Neural cell (in vitro differentiated cells): ENCODE results near the gene LHPP. TPM values are rescaled to one million over a fixed set of nuclear protein-coding genes. Genes with fewer than 3 reads are reported as not detected.

Experiments used
- H2AFZ ChIP-seq: fragments of 200-600, 300-800 bp; sonication (generic), shearing (Covaris generic); 2 replicates; pipeline ENCODE4 v1.6.0; 2014; ENCODE audit warnings: low read depth, mild to moderate bottlenecking, antibody characterized with exemption, low read length, moderate library complexity
- H3F3A ChIP-seq: fragments of 200-600 bp; shearing (Covaris generic); 2 replicates; pipeline ENCODE4 v1.6.1; 2016; ENCODE audit warnings: mild to moderate bottlenecking, moderate library complexity, mixed read lengths, antibody characterized with exemption, low read length; ENCODE audit not compliant: insufficient read depth, poor library complexity, severe bottlenecking
- H3K27ac ChIP-seq: fragments of 200-600, 300-800 bp; sonication (generic), shearing (Covaris generic); 2 replicates; pipeline ENCODE4 v1.5.1; 2014; ENCODE audit warnings: mild to moderate bottlenecking, low read length, moderate library complexity
- H3K27me3 ChIP-seq: fragments of 300-800, 200-600 bp; sonication (generic), shearing (Covaris generic); 2 replicates; pipeline ENCODE4 v1.6.0; 2014; ENCODE audit warnings: mild to moderate bottlenecking, low read depth, low read length, moderate library complexity; ENCODE audit not compliant: insufficient read depth
- H3K36me3 ChIP-seq: fragments of 300-800, 200-600 bp; sonication (generic), shearing (Covaris generic); 2 replicates; pipeline ENCODE4 v1.5.1; 2014; ENCODE audit warnings: mild to moderate bottlenecking, antibody characterized with exemption, low read length, moderate library complexity; ENCODE audit not compliant: insufficient read depth
- H3K4me2 ChIP-seq: fragments of 300-800, 200-600 bp; sonication (generic), shearing (Covaris generic); 2 replicates; pipeline ENCODE4 v1.6.0; 2014; ENCODE audit warnings: mild to moderate bottlenecking, low read length
- H3K4me3 ChIP-seq: fragments of 300-800, 200-600 bp; sonication (generic), shearing (Covaris generic); 2 replicates; pipeline ENCODE4 v1.5.1; 2014; ENCODE audit warnings: mild to moderate bottlenecking, low read length, moderate library complexity
- H3K79me2 ChIP-seq: fragments of 200-600 bp; shearing (Covaris generic); replicated peaks from 2 replicates; pipeline ENCODE4 v1.6.0; 2014; ENCODE audit warnings: mild to moderate bottlenecking, low read length, moderate library complexity; ENCODE audit not compliant: insufficient read depth
- H3K9ac ChIP-seq: fragments of 300-800, 200-600 bp; sonication (generic), shearing (Covaris generic); 2 replicates; pipeline ENCODE4 v1.6.1; 2016; ENCODE audit warnings: mild to moderate bottlenecking, low read length, mixed read lengths
- H3K9me2 ChIP-seq: fragments of 200-600 bp; shearing (Covaris generic); 2 replicates; pipeline ENCODE4 v1.6.1; 2016; ENCODE audit warnings: mild to moderate bottlenecking, low read length, mixed read lengths; ENCODE audit not compliant: insufficient read depth
- H3K9me3 ChIP-seq: fragments of 200-600, 300-800 bp; sonication (generic), shearing (Covaris generic); 2 replicates; pipeline ENCODE4 v1.6.1; 2016; ENCODE audit warnings: mild to moderate bottlenecking, mixed run types, low read length, moderate library complexity, mixed read lengths
- H4K20me1 ChIP-seq: fragments of 200-600 bp; shearing (Covaris generic); 2 replicates; pipeline ENCODE4 v1.6.1; 2016; ENCODE audit warnings: mild to moderate bottlenecking, mixed run types; ENCODE audit not compliant: insufficient read depth
- EP300 ChIP-seq: fragments of 450-650 bp; conservative IDR thresholded peaks from 2 replicates; pipeline ENCODE4 v1.6.1; 2014; ENCODE audit warnings: antibody characterized with exemption, mild to moderate bottlenecking, moderate library complexity; ENCODE audit not compliant: poor library complexity, severe bottlenecking
- EZH2 ChIP-seq: fragments of 200-600, 300-800 bp; shearing (Covaris generic), sonication (generic); IDR thresholded peaks from 2 replicates; pipeline ENCODE4 v1.6.1; 2014; ENCODE audit warnings: antibody characterized with exemption, low read length, borderline replicate concordance, mild to moderate bottlenecking; ENCODE audit not compliant: insufficient read depth, poor library complexity, severe bottlenecking
- MXI1 ChIP-seq: fragments of 450-650 bp; conservative IDR thresholded peaks from 2 replicates; pipeline ENCODE4 v1.6.1; 2014; ENCODE audit warnings: antibody characterized with exemption, mild to moderate bottlenecking; ENCODE audit not compliant: poor library complexity, severe bottlenecking
- POLR2AphosphoS5 ChIP-seq: IDR thresholded peaks from 2 replicates; pipeline ENCODE4 v1.6.1; 2012
- RAD21 ChIP-seq: fragments of 450-650 bp; conservative IDR thresholded peaks from 2 replicates; pipeline ENCODE4 v1.6.1; 2014; ENCODE audit warnings: antibody characterized with exemption, mild to moderate bottlenecking, moderate library complexity
- SMC3 ChIP-seq: fragments of 450-650 bp; conservative IDR thresholded peaks from 2 replicates; pipeline ENCODE4 v1.6.1; 2014; ENCODE audit warnings: antibody characterized with exemption, mild to moderate bottlenecking, moderate library complexity; ENCODE audit not compliant: poor library complexity
- TAF1 ChIP-seq: IDR thresholded peaks from 2 replicates; pipeline ENCODE4 v1.6.1; 2012; ENCODE audit warnings: low read depth
- polyA plus RNA-seq: library from polyadenylated mRNA; depleted of rRNA; stranded (reverse); fragments of >200 nt; gene quantifications from 2 replicates; pipeline ENCODE4 v1.2.3, GENCODE V29; 2014
- TF ChIP-seq, protein P1 (sequence below): IDR thresholded peaks from 2 replicates; pipeline ENCODE4 v1.6.1; 2012; ENCODE audit warnings: borderline replicate concordance
- TF ChIP-seq, protein P2 (sequence below): fragments of 450-650 bp; IDR thresholded peaks from 2 replicates; pipeline ENCODE4 v1.5.1; 2014; ENCODE audit warnings: antibody characterized with exemption, mild to moderate bottlenecking, moderate library complexity; ENCODE audit not compliant: poor library complexity, severe bottlenecking

LHPP gene
- polyA plus RNA-seq, 1 donor from 2014 or later: 16.0 TPM

DNA sequence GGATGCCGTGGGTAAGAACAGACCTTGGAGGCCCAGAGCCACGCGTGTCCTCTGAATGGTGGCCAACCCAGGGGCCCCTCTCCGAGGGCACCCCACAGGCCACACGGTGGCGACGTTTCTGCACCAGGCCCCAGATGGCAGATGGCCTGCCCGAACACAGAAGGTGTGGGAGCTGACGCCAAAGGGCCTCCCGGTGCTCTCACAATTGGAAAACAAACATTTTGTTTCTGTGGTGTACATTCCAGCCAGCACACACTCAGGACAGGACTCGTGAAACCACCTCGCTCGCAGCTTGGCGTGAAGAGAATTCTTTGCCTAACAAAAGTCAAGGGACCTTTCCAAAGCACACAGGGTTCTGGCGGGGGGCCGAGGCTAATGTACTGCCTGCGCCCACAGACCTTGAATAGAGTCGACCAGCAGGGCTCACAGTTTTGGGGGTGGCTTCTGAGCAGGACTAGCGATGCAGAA is 170.5 kb downstream of the LHPP start:
- Histone ChIP-seq H3K4me2 (no peak overlapping the region), H3K27me3 (no peaks in the 10 kb centered on the region), H3K9me3 (no peaks in the 10 kb centered on the region), H3K9me2 (no peaks in the 10 kb centered on the region), H3K9ac (no peak overlapping the region), H4K20me1 (no peaks in the 10 kb centered on the region), H3K27ac (no peak overlapping the region), H3K79me2 (peaks cover 4% of the 10 kb centered on the region), H3K4me3 (no peak overlapping the region), H3F3A (no peaks in the 10 kb centered on the region), H3K36me3 (no peaks in the 10 kb centered on the region), H2AFZ (no peak overlapping the region)
- TF ChIP-seq POLR2AphosphoS5 (no peak), MXI1 (no peak), RAD21 (no peak), EP300 (no peak), SMC3 (no peak), TAF1 (no peak), EZH2 (no peak)
- TF ChIP-seq, protein P1, sequence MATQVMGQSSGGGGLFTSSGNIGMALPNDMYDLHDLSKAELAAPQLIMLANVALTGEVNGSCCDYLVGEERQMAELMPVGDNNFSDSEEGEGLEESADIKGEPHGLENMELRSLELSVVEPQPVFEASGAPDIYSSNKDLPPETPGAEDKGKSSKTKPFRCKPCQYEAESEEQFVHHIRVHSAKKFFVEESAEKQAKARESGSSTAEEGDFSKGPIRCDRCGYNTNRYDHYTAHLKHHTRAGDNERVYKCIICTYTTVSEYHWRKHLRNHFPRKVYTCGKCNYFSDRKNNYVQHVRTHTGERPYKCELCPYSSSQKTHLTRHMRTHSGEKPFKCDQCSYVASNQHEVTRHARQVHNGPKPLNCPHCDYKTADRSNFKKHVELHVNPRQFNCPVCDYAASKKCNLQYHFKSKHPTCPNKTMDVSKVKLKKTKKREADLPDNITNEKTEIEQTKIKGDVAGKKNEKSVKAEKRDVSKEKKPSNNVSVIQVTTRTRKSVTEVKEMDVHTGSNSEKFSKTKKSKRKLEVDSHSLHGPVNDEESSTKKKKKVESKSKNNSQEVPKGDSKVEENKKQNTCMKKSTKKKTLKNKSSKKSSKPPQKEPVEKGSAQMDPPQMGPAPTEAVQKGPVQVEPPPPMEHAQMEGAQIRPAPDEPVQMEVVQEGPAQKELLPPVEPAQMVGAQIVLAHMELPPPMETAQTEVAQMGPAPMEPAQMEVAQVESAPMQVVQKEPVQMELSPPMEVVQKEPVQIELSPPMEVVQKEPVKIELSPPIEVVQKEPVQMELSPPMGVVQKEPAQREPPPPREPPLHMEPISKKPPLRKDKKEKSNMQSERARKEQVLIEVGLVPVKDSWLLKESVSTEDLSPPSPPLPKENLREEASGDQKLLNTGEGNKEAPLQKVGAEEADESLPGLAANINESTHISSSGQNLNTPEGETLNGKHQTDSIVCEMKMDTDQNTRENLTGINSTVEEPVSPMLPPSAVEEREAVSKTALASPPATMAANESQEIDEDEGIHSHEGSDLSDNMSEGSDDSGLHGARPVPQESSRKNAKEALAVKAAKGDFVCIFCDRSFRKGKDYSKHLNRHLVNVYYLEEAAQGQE: no peak
- TF ChIP-seq, protein P2, sequence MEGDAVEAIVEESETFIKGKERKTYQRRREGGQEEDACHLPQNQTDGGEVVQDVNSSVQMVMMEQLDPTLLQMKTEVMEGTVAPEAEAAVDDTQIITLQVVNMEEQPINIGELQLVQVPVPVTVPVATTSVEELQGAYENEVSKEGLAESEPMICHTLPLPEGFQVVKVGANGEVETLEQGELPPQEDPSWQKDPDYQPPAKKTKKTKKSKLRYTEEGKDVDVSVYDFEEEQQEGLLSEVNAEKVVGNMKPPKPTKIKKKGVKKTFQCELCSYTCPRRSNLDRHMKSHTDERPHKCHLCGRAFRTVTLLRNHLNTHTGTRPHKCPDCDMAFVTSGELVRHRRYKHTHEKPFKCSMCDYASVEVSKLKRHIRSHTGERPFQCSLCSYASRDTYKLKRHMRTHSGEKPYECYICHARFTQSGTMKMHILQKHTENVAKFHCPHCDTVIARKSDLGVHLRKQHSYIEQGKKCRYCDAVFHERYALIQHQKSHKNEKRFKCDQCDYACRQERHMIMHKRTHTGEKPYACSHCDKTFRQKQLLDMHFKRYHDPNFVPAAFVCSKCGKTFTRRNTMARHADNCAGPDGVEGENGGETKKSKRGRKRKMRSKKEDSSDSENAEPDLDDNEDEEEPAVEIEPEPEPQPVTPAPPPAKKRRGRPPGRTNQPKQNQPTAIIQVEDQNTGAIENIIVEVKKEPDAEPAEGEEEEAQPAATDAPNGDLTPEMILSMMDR: no peak

DNA sequence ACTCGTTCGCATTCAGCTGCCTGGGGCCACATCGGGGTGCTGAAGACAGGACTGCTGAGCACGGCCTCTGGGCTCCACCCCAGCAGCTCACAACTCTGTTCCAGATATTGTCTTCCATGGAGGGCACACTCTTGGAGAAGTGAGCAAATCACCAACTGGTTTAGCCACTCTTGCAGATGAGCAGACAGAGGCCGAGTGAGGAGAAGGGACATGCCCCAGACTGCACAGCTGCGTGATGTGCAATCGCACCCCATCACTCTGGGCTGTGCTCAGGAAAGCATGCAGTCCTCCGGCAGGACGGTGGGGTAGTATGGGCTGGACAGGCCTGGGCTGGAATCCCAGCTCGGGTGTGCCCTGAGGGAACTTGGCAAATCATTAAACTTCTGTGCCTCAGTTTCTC is 170.9 kb downstream of the LHPP start:
- Histone ChIP-seq H3F3A (no peaks in the 10 kb centered on the region), H3K79me2 (peaks cover 4% of the 10 kb centered on the region), H3K9me2 (no peaks in the 10 kb centered on the region), H4K20me1 (no peaks in the 10 kb centered on the region), H2AFZ (no peak overlapping the region), H3K4me2 (no peak overlapping the region), H3K9ac (no peak overlapping the region), H3K4me3 (no peak overlapping the region), H3K9me3 (no peaks in the 10 kb centered on the region), H3K36me3 (no peaks in the 10 kb centered on the region), H3K27ac (no peak overlapping the region), H3K27me3 (no peaks in the 10 kb centered on the region)
- TF ChIP-seq TAF1 (no peak), RAD21 (no peak), POLR2AphosphoS5 (no peak), EP300 (no peak), EZH2 (no peak), SMC3 (no peak), MXI1 (no peak)
- TF ChIP-seq, protein P2: no peak
- TF ChIP-seq, protein P1: no peak
